CMK (cell line): ENCODE data around the gene SORBS1.

Experiments
- DNase-seq: peaks from one replicate; pipeline ENCODE4 v3.0.0-alpha.2; 2010; ENCODE audit warnings: low read depth

Gene SORBS1

DNA sequence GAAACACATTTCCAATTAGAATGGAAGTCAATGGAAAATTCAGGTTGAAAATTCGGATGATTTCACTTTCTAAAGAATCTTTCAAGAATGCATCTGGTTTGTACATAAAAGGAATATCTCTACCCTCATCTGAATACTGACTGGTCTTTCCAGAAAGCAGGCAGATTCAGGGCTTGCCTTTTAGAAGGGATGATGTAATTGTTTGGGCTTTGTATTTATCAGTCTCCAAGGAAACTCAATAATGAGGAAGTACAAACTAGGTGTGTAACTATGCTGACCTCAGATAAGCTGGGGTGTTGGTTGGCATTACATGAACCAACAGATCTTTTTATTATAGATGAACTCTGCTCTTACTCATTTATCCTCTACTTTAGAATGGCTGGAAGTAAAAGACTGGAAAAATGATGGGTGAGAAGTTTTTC is 294.5 kb downstream of the SORBS1 start:
- peak; percentile 50 for DNase-seq

DNA sequence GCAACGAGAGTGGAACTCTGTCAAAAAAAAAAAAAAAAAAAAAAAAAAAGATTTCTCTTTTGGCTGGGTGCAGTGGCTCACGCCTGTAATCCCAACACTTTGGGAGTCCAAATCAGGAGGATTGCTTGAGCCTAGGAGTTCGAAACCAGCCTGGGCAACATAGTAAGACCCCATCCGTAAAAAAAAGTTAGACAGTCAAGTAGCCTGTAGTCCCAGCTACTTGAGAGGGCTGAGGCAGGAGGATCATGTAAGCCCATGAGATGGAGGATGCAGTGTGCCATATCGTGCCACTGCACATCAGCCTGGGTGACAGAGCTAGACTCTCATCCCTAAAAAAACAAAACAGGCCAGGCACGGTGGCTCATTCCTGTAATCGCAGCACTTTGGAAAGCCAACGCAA is 295.6 kb downstream of the SORBS1 start:
- DNase-seq, result no peak

DNA sequence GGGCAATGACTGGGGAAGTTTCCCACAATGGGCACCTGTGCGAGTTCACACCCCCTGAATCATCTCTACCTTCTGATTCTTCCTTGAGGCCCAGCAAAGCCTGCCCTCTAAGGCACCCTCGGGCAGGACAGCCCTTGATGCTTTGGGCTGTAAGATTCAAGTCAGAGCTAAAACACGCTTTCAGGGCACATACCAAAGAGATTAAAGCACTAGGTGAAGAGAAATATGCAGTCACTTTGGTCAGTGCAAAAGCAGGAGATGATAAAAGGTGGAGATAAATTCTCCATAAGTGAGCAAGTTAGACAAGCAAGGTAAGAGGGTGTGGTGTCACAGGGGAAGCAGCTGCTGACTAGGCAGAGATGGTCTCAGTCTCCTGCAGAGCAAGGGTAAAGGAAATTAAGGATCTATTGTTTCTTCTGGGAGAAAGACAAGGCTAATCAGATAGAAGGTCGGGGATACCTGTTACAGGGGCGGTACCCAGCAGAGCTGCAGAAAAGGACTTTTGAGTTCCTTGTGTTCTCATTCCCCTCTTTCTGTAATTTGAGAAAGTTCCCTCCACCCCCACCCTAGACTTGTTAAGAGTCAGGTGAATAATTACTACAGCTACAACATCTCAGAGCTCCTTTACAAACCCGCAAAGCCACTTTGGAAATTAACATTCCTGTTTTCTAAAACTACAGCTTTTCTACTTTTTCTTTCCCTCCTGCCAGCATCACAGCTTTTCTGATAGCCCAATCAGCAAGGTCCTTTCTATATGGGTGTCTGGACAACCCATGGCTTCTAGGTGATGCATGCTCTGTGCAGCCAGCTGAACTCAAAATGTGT is 296.7 kb downstream of the SORBS1 start:
- no peak for DNase-seq

DNA sequence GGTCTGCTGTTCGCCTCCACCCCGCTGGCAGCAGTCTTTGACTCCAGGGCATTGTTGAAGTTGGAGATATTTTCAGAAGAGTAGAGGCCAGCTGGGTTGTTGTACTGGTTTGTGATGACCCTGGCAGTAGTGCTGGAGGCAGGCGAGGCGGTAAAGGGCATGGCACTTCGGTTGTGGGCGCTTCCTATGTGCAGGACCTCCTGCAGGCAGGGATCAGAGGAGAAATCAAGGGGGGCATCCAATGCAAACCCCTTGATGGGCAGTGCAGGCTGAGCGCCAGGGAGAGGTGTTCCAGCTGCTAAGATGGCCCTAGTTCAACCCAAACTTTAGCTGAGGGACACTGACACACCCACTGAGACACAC is 297.3 kb downstream of the SORBS1 start:
- no peak for DNase-seq

DNA sequence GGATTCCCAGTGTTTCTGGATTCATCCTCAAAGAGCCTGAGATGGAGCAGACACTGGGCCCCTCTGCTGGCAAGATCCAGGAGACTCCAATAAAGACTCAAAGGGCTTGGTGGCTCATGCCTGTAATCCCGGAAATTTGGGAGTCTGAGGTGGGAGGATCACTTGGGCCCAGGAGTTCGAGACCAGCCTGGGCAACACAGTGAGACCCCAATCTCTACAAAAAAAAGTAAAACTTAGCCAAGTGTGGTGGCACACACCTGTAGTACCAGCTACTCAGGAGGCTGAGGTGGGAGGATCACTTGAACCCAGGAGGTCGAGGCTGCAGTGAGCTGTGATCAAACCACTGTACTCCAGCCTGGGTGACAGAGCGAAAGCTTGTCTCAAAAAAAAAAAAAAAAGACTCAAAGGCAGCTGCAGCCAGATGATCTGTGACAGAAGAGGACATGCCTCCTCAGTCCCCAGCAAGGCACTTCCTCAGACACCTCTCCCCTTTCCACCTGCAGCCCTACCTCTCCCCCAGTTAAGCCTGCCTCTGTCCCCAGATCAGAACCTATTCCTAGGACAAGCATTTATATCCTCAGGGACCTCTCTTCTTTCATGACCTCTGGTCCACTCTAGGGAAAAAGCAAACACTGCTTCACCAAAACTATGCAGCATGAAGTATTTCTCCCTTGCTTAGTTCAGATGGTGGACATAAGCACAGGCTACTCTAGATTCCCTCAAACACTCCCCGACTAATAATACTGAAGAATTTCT is 298.2 kb downstream of the SORBS1 start:
- DNase-seq, result no peak

GRCh38 chr10:95261926-95262325 is 299.2 kb downstream of the SORBS1 start:
- DNase-seq, result no peak
